ENCODE measurements around the gene LEKR1.
"Not testable (repeated sequence)": the region's sequence is repeated elsewhere in the genome, so short reads cannot be mapped to it uniquely, and the experiment has no call there.

LEKR1 gene

GRCh38 chr3:156906275-156906674 is 80.1 kb downstream of the LEKR1 start:
- DNase-seq (ENCODE audit: low spot score), result no peak

DNA sequence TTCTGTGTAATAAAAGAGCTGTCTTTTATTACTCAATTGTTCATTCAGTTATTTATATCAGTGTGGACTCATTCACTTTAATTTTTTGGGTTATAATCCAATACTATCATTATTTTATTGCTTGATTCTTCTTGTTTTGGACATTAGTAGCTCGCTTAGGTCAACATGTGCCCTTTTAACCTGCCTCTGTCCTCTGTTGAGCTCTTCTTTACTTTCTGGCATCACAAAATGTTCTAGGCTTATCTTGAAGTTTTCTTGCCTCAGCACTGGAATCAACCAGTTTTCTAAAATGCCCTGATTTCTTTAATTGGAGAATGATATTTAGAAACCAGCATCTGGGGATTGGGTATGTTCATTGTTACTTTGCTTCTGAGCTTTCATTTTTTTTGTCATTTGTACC is 82.2 kb downstream of the LEKR1 start:
- no peak for DNase-seq (ENCODE audit: low spot score)

- no peak for DNase-seq (ENCODE audit: low spot score)
Measured at GRCh38 chr3:156910022-156910421, 83.9 kb downstream of the LEKR1 start.

DNA sequence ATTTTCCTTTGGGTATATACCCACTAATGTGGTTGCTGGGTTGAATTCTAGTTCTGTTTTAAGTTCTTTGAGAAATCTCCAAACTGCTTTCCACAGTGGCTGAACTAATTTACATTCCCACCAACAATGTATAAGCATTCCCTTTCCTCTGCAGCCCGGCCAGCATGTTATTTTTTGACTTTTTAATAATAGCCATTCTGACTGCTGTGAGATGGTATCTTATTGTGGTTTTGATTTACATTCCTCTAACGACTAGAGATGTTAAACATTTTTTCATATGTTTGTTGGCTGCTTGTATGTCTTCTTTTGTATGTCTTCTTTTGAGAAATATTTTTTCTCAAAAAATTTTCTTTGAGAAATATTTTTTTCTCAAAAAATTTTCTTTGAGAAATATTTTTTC is 84.7 kb downstream of the LEKR1 start:
- DNase-seq (ENCODE audit: low spot score), result not testable (repeated sequence)

GRCh38 chr3:156914300-156914699 is 88.1 kb downstream of the LEKR1 start:
- DNase-seq (ENCODE audit: low spot score), result not testable (repeated sequence)

DNA sequence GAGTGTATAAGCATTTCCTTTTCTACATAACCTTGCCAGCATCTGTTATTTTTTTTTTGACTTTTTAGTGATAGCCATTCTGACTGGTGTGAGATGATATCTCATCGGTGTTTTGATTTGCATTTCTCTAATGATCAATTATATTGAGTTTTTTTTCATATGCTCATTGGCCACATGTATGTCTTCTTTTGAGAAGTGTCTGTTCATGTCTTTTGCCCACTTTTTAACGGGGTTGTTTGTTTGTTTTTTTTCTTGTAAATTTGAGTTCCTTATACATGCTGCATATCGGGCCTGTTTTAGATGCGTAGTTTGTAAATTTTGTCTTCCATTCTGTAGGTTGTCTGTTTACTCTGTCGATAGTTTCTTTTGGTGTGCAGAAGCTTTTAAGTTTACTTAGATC is 89.2 kb downstream of the LEKR1 start:
- DNase-seq (ENCODE audit: low spot score), result no peak

DNA sequence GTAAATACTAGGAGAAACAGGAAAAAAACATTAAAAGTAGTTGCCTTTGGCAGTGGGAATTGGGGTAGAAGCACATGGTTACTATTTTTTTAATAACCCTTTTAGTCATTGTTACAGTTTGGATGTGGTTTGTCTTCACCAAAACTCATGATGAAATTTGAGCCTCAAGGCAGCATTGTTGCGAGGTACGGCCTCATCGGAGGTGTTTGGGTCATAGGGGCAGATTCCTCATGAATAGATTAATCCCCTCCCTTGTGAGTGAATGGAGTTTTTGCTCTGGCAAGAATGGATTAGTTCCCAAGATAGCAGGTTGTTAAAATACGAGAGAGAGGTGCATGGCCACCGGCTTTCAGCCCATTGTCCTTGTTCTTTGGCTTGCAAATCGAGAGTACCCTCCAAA is 92.6 kb downstream of the LEKR1 start:
- no peak for DNase-seq (ENCODE audit: low spot score)

- no peak for DNase-seq (ENCODE audit: low spot score)
Measured at GRCh38 chr3:156919818-156920217, 93.7 kb downstream of the LEKR1 start.

GRCh38 chr3:156920399-156920798 is 94.2 kb downstream of the LEKR1 start:
- no peak for DNase-seq (ENCODE audit: low spot score)

GRCh38 chr3:156923349-156923748 is 97.2 kb downstream of the LEKR1 start:
- DNase-seq (ENCODE audit: low spot score), result no peak

DNA sequence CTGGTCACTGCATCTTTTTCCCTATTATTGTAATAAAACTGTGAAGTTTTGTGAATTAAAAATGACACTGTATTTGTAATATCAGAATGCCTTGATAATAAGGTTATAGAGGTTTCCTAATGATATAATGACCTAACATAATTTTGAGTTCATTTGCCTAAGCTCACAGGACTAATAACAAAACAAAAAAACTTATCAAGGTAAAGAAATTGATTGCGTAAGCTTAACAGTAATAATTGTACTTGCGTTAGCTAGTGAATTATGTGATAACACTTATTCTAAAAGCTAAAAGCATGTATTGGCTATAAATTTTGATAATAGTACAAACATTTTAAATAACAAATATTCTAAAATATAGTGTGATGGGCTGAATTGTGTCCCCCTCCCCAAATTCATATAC is 112.6 kb downstream of the LEKR1 start:
- DNase-seq (ENCODE audit: low spot score), result no peak

- no peak for DNase-seq (ENCODE audit: low spot score)
Measured at GRCh38 chr3:156939315-156939714, 113.2 kb downstream of the LEKR1 start.

DNA sequence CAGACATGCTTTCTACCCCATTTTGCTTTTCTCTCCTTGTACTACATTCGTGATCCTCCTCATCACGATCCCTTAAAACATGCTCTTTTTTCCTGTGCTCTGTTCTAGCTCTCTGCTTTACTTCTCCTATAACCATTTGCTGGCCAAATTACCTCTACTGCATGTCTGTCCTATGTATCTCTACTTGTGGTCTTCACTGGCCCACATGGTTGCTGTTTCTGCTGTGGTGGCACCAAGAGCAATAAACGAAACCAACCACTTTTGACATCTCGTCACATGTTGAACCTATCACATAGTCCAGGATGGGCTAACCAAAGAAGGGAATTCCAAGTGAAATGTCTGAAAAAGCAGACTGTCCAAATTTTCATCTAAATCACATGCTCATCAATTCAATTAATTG is 115.2 kb downstream of the LEKR1 start:
- no peak for DNase-seq (ENCODE audit: low spot score)

DNA sequence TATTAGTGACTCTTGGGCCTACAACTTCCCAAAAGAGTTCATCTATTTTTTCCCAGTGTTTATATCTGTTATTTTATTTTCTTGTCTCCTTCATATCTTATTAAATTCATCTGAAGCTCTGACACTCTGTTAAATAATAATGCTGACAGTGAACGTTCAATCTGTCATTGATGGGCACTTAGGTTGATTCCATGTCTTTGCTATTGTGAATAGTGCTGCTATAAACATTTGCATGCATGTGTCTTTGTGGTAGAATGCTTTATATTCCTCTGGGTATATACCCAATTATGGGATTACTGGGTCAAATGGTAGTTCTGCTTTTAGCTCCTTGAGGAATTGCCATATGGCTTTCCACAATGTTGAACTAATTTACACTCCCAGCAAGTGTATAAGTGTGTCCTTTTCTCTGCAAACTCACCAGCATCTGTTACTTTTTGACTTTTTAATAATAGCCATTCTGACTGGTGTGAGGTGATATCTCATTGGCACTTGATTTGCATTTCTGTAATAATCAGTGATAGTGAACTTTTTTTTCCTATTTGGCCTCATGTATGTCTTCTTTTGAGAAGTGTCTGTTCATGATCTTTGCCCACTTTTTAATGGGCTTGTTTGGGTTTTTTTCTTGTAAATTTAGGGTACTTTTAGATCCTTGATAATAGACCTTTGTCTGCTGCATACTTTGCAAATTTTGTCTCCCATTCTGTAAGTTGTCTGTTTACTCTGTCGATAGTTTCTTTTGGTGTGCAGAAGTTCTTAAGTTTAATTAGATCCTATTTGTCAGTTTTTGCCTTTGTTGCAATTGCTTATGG is 122.5 kb downstream of the LEKR1 start:
- DNase-seq (ENCODE audit: low spot score), result no peak

- no peak for DNase-seq (ENCODE audit: low spot score)
Measured at GRCh38 chr3:156952011-156952410, 125.9 kb downstream of the LEKR1 start.

DNA sequence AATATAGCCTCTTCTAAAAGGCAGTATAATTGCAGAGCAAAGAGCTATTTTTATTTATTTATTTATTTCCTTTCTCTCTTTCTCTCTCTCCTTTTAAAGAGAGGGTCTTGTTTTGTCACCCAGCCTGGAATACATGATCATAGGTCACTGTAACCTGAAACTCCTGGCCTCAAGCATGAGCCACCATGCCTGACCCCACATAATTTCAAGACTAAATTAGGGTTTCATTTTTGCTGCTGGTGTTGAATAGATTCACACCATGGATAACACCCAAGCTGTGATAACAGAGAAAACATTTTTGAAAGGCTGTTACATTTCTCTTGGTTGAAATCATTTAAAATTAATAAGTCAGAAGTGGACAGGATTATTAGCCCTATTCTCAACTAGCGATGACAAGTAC is 131.6 kb downstream of the LEKR1 start:
- DNase-seq (ENCODE audit: low spot score), result no peak

DNA sequence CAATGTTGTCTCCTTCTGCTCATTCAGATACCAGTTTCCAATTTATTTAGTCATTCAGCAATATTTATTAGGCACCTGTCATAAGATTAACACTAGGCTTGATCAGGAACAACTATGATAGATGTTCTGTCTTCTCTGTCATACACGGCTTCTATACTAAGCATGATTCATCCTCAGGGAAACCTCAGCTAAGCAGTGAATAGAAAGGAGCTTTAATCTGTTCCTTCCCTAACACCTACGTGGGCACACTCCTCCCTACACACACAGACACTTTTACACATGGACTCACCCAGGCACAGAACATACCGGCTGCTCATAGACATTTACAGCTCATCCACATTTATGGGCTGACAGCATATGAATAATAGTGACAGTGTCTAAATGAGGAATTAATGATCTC is 136.9 kb downstream of the LEKR1 start:
- DNase-seq (ENCODE audit: low spot score), result no peak

- no peak for DNase-seq (ENCODE audit: low spot score)
Measured at GRCh38 chr3:156964577-156964976, 138.4 kb downstream of the LEKR1 start.

- not testable (repeated sequence) for DNase-seq (ENCODE audit: low spot score)
Measured at GRCh38 chr3:156966349-156966748, 140.2 kb downstream of the LEKR1 start.

GRCh38 chr3:156973954-156974353 is 147.8 kb downstream of the LEKR1 start:
- DNase-seq (ENCODE audit: low spot score), result no peak

DNA sequence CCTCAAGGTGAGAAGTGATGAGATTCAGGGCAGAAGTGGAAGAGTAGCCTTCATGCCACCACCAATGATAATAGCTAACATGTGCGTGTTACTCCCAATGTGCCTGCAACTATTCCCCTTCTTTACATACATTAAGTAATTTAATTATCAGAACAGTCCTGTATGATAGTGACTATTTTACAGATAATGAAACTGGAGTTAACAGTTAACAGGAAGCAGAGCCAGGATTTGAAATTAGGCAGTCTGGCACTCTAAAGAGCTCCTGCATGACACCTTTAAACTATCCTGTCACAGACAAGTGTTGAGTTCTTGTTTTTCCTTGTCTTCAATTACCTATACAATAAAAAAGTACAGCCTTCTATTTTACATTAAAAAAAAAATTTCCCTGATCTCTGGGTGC is 148.8 kb downstream of the LEKR1 start:
- DNase-seq (ENCODE audit: low spot score), result no peak

DNA sequence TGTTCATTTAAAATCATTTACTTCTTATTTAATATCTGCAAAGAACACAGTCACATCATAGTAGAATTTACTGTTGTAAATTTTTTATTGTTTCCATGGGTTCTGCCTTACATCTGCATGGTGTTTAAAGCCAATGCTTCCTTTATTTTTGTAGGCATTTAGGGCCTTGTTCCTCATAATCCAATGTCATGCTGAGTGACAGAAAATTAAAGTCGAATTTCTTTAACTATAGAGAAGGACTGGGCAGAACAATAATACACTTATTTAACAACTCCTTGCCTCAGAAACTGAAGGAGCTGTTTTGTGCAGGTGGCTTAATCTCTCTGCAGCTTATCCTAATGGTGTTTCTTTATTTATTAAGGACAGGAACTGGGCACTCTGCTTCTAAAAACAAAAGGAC is 149.6 kb downstream of the LEKR1 start:
- DNase-seq (ENCODE audit: low spot score), result no peak

DNA sequence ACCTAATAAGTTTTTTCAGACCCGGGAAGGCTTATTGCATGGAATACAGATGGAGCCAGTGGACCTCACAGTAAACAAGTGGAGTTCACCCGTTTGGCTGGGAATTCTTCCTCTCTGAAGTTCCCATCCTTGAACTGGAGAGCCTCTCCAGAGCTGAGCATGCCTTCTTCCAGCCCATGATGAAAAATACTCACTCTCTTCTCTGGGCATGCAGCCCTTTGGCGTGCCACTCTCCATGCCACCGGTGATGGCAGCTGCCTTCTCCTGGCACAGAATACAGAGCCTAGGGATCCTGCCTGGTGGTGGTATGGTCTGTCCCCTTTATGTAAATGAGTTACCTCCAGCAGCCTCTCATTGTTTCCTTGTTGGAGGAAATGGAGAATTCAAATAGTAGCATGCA is 150.8 kb downstream of the LEKR1 start:
- no peak for DNase-seq (ENCODE audit: low spot score)

GRCh38 chr3:156978481-156978961 is 152.4 kb downstream of the LEKR1 start:
- peak; percentile 6 for DNase-seq (ENCODE audit: low spot score)

Data from CD4-positive, alpha-beta T cell treated with Interleukin-15 for 4 hours (primary cell).